Hippocampal formation (tissue), 2 donors: ENCODE measurements around the gene SLC5A6.

ENCODE experiments used
- DNase-seq, 2 donors: peaks; one replicate each; lab custom pipeline; 2025; lab: John Stamatoyannopoulos, UW

Gene SLC5A6

DNA sequence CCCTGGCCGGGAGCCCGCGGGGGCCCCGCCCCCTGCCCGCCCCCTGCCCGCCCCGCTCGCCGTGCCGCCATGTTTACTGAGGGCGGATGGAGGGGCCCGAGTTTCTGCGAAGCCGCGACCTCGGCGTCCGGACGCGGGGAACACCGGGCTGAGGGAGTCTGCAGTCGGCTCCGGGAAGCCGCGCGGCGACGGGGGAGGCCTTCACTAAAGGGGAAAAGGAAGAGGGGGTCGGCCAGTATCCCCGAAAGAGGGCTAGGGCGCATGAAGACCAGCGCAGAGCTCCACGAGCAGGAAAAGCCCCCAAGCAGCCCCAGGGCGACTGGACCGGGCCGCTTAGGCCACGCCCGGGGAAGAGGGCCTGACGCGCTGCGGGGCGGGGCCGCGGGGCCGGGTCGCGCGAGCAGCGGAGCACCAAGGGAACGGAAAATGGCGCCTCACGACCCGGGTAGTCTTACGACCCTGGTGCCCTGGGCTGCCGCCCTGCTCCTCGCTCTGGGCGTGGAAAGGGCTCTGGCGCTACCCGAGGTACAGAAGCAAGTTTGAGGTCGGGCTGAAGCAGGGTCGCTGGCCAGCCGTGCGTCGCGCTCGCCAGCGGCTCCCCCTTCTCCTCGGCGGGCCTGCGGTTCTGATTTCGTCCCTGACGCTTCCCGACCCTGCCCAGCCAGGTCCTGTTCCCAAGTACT, at the start of gene SLC5A6, which contains the start of gene ATRAID:
Gene SLC5A6, minus strand, starts transcription at position 326 of the 683 bp plus-strand sequence. CDS start 4,618 bp downstream, outside the sequence.
Gene ATRAID, plus strand, starts transcription at position 99 of the 683 bp plus-strand sequence. Its CDS starts 328 bp downstream, at position 427.
- DNase-seq: peak; percentile 88 to 94

DNA sequence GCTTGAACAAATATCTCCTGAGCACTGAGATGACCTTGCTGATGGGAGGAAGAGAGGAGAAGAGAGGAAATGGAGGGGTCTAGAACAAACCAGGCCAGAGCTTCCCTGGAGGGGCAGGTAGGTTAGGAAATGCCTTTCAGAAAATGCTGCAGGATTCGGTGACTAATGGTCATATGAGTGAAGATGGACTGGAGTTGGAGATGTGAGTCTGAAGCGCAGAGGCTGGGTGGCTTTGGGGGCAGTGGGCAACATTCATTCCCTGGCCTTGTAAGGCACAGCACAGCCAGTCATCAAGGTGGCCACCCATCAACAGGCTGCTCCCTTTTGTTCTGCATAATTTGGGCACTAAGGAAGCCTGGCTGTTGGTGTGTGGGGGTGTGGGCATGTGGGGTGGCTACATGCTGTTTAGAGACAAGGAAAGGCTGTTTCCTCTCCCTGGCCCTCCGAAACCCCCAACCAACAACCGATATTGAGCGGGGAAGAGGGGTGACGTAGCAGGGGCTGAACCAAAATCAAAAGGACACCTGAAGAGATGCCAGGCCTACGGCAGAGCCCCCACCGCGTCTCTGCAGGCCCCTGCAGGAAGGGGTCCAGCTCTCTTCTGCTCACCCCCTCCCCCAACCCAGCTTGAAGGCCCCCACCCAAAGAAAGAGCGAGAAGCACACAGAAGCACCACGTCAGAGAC, 49.3 kb upstream of the SLC5A6 start:
- DNase-seq: no peak

DNA sequence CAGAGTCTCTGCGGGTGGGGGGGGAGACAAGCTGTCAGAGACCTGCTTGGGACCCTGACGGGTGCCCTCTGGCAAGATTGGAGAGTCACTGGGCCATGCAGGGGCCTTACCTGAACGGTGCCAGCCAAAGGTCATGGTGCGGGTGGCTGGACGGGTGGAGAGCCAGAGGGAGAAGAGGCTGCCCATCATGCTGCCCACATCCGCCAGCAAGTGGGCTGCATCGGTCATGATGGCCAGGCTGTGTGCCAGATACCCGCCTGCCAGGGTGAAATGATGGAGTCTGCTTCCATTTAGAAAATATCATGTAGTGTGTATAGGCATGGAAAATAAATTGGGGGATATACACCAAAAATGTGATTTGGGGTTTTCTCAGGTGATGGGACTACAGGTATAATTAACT, 46.0 kb upstream of the SLC5A6 start:
- DNase-seq: no peak

DNA sequence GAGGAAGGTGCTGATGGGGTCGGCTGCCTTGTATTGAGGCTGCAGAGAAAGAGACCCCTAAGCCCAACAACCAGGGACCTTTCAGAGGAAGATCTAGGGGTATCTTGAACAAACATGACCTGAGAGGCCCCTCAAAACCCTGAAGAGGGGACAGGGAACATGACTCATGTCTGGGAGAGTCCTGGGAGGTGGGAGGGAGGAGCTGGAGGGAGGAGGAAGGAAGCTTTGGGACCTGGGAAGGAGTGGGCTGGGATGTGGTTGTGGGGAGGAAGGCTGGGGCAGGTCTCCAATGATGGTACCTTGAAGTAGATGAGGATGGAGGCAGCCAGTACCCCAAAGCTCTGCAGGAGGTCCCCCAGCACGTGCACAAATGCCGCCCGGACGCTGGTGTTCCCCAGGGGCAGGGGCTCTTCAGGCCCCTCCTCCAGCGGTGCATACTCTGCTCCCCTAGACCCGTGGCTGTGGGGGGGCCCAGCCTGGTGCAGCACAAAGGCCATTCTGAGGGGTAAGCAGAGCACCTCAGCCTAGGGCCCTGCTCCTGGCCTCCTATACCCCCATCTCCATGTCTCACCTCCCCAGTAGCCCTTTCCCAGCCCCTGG, 44.9 kb upstream of the SLC5A6 start:
- DNase-seq: no peak

DNA sequence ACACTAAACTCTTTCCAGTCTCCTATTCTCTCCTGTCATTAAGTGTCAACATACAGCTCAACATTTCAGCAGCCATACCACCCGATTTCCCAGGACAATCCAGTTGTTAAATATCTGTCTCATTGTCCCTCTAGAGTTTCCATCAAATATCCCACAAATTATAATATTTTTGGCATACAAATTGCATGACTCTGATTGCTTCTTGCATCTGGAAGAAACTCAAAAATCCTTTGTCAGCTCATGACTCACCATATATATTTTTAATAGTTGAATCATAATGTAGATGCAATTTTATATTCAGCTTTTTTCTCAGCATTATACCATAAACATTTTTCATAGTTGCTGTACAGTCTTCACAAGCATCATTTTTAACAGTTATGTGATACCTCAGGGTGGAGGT, 43.6 kb upstream of the SLC5A6 start:
- DNase-seq: no peak

DNA sequence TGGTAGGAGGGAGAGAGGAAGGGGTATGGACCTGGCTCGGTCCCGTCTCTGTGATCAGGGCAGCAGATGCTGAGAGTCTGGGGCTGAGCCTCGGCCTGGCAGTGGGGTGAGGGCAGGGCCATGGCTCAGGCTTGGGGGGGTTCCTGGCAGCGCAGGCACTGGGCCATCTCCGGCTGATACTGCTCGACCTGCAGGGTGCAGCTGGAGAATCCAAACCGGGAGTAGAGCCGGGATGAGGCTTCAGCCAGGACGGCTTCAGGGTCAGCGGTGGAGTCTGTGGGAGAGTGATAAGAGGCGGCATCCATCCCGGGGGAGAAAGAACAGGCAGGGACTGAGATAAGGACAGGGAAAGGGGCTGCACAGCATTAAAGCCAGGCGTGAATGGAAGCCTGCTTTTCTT, 43.1 kb upstream of the SLC5A6 start:
- DNase-seq: no peak

DNA sequence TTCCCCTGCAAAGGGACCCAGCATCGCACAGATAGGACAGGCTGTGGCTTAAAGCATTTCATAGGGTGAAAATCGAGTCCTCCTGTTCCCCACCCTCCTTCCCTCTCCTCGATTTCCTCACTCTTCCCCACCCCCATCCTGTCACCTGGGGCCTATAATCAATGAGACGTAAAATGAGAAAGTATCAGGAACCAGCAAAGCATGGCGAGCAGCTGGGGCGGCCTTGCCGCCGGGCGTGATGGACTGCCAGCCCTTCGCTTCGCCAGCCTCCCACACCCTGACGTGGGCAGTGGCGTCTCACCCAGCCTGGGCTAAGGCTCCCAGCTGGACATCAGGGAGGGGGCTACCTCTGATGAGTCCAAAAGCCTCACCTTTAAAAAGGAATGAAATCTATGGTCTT, 39.7 kb upstream of the SLC5A6 start:
- no peak for DNase-seq

DNA sequence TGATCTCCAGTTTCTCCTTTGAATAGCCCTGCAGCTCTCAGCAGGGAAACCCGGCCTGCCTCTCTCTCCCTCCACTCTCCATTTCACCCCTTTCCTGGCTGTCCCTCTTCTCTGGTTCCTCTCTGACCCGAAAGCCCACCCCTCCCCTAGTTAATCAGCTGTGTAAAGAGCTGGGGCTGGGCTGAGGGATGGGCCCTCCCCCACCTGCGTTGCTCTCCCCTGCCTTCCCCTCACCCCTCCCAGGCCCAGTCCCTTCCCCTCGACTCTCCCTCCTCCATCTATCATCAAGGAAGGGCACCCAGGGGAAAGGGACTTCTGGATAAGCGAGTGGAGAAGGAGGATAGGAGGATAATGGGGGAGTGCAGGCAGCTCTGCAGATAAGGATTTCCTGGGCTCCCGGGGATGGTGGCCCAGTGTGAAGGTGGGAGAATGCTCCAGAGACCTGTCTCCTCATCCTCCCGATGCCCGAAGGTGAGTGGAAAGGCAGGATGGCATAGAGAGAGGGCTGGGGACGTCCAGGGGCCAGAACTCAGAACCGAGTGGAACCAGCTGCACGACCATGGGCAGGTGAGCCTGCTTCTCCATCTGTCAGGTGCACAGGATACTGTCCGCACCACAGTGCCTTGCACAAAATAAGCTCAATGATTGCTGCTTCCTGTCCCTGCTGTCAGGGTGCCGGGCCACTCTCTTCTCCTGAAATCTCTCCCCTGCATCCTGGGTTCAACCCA, 38.7 kb upstream of the SLC5A6 start:
- no peak for DNase-seq

DNA sequence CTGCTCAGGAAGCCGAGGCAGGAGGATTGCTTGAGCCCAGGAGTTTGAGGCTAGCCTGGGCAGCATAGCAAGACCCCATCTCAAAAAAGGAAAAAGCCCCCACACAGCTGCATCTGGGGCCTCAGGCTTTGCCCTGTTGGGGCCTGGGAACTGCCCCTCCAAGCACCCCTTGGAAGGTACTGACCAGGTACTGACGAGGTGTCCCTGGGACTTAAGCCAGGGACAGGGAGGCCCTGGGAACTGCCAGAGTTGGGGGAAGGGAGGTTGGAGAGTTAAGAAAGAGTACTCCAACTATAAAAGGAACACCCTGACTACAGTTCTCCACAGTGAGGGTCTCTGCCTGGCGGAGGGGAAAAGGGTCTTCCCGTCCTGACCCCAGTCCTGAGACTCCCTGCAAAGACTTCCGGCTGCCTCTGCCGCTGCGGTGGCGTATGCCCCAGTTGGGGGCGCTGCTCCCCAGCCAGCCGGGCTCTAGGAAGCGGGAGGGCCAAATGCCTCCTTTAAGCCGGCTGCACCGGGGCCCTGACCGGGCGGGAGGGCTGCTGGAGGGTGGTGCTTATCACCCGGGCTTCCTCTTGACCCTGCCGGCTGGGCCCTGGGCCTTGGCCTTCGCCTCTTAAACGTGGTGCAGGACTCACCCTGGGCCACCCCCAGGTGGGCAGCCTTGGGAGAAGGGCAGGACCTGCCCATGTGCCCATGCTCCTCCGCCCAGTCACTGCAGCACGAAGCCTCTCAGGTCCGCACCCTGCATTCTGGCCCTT, 38.0 kb upstream of the SLC5A6 start:
- DNase-seq: no peak

DNA sequence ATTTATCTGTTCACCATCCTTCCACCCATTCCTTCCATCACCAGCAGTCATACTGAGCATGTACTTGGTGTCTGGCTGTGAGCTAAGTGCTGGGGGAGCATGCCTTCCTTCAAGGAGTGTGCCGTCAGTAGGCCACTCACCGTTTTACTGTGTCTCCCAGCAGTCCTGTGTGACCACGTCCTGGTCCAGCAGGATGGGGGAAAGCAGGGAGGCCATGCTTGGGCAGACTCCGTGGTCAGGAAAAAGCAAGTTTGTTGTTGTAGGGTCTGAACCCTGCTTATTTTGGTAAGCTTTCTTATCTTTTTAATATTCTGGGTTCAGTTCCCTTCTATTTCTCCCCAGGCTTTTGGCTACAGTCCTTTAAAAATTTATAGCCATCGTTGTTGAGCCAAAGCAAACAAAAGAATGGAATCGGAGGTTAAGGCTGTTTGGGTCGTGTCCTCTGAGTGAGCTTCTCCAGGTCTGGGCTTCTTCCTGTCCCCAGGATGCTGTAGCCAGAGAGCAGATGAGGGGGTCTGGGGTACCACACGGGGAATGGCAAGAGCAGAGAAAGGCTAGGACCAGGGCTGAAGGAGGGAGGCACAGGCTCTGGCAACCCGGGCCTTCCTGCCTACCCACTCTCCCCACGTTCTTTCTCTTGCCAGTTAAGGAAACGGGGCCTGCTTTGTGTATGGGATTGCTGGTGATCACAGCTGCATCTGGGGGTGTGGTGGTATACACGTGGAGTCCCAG, 37.3 kb upstream of the SLC5A6 start:
- no peak for DNase-seq

DNA sequence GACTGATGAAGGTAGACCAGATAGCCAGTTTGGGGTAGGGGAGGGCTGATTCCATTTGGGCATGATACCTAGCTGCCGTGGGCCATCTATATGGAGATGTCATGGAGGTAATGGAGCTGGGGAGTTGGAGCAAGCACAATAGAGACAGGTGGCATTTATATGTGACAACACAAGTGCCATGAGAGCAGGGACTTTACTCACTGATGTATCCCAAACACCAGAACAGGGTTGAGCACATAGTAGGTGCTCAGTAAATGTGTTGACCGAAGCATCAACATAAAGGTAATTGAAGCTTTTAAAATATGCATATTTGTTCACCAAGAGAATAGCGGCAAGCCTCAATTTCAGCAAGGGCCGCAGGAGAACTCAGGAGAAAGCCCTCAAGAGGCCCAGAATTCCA, 35.8 kb upstream of the SLC5A6 start:
- DNase-seq: no peak

DNA sequence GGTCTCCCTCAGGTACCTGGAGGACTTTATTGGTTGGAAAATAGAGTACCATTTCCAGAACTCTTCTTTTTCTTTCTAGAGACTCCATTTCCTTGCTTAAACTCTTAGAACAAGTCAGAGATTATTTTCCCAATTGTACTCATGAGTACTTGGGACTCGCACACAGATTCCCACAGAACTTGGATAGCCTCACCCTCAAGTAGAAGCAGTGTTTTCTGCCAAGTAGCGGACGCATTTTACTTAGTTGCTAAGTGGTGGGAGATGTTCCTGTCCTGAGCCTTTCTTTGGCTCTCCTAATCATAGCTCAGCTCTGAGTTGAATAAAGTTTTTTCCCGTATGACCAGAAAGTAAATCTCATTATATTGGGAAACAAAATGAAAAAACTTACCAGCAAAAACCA, 33.6 kb upstream of the SLC5A6 start:
- no peak for DNase-seq

DNA sequence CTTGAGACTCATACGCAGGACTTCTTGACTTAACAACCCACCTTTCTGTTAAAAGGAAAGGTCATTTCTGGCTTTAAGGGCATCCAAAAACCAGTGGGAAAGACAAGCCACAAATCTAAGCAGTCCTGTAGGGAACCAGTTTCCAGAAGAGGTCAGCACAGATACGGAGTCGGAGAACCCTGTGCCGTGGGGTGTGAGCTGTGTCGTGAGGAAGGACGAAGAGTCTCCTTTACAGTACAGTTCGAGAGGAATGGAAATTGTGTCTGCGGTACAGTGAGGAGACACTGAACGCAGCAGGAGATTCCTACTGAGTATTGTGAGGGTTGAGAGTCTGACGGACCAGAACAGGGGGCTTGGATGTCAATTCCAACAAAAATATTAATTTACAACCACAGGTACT, 33.0 kb upstream of the SLC5A6 start:
- no peak for DNase-seq

DNA sequence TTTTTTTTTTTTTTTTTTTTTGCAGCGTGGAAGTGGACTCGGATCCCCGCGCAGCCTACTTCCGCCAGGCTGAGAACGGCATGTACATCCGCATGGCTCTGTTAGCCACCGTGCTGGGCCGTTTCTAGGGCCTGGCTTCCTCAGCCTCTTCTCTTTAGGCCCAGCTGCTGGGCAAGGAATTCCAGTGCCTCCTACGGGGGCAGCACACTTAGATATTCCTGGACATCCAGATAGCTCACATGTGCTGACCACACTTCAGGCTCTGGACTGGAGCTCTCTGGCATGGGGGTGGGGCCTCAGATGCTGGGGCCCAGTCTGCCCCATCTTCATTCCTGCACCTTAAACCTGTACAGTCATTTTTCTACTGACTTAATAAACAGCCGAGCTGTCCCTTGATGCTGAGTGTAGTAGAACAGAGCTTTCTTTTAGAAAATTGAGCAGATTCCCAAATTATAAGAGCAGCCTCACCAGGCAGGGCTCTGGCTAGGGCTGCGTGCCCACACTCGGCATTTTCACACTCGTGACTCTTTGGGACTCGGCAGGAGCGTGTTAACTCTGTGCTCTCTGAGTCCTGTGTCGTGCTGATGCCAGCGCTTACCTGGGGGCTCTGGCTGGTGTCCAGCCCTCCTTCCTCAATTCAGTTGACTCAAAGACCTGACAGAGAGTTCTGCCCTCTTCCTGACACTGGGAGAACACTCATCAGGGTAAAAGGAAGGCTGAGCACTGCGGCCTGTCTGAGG, 31.5 kb upstream of the SLC5A6 start:
- DNase-seq: no peak

DNA sequence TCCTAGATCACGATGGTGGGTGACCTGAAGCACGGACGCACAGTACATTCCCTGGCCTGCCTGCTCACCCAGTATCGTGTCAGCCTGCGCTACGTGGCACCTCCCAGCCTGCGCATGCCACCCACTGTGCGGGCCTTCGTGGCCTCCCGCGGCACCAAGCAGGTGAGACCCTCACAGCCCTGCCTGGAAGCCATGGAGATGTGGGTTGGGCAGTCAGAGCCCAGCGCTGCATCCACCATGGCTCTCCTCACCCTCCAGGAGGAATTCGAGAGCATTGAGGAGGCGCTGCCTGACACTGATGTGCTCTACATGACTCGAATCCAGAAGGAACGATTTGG, 30.5 kb upstream of the SLC5A6 start:
- DNase-seq: no peak

DNA sequence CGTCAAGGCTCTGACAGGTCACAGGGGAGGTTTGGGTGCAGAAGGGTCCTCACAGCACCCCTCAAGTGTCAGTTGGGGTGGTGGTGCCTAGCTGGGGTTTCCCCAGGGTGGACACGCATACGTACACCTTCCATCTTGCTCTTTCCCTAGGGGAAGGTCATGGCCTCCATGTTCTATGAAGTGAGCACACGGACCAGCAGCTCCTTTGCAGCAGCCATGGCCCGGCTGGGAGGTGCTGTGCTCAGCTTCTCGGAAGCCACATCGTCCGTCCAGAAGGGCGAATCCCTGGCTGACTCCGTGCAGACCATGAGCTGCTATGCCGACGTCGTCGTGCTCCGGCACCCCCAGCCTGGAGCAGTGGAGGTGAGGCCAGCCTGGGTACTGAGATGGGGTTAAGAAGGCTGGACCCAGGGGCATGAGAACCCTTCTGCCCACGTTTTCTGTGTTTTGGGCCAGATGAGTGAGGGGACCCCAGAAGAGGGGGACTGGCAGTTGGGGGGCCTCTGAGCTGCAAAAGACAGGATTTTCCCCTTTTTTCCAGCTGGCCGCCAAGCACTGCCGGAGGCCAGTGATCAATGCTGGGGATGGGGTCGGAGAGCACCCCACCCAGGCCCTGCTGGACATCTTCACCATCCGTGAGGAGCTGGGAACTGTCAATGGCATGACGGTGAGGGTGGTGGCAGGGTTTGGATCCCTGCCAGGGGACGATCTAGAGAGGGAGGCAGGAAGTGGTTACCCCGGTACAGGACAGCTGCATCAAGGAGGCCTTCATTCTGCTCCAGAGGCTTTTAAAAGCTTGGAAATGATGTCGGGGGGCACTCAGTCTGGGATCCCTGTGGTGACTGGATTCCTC, 29.9 kb upstream of the SLC5A6 start:
- DNase-seq: no peak

DNA sequence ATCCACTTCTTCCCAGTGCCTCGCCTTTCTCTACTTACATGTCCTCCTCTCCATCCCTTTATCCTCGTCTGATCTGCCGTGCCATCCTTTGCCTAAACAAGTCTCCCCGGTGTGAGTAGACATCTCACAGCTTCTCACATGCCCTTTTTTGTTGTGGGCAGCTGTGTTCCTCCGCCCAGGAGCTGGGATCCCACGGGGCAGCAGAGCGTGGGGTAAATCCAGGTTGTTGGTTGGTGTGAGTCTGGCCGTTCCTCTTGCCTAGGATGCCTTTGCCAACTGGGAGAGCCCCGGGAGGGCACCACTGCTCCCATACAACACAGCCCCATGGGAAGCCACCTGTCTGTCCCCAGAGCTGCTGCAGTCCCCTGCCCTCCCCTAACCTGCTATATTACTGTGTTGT, 28.3 kb upstream of the SLC5A6 start:
- no peak for DNase-seq

DNA sequence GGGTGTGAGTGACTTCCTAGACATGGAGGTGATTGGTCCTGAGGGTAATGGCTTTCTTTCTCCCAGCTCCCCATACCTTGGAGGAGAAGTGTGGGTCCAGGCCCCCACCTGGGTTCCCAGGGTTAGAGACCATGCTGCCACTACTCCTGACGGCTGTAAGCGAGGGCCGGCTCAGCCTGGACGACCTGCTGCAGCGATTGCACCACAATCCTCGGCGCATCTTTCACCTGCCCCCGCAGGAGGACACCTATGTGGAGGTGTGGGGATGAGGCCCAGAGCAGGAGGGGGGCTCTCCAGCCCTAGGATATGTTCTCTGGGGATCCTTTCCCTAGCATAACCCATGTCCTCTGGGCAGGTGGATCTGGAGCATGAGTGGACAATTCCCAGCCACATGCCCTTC, 26.9 kb upstream of the SLC5A6 start:
- no peak for DNase-seq

DNA sequence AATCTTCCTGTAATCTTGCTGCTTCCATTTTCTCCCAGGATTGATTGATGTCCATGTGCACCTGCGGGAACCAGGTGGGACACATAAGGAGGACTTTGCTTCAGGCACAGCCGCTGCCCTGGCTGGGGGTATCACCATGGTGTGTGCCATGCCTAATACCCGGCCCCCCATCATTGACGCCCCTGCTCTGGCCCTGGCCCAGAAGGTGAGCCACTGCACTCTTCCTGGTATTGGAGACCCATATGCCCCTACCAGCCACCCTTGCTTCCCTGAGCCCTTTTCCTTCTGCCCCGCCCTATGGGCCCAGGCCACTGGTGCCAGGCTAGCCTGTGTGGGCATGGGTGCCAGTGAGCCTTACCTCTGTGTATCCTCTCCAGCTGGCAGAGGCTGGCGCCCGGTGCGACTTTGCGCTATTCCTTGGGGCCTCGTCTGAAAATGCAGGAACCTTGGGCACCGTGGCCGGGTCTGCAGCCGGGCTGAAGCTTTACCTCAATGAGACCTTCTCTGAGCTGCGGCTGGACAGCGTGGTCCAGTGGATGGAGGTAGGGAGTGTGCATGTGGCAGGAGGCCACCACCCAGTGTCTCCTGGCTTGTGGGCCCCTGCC, 25.4 kb upstream of the SLC5A6 start:
- DNase-seq: no peak
